Activated CD4-positive, CD25-positive, alpha-beta regulatory T cell (primary cell): ENCODE results near the gene CDK7.
"Not testable (repeated sequence)": the region's sequence is repeated elsewhere in the genome, so short reads cannot be mapped to it uniquely, and the experiment has no call there.

Experiments
- DNase-seq, 4 experiments: peaks; one replicate each; lab custom pipeline; 2025; lab: John Stamatoyannopoulos, UW

CDK7 gene

DNA sequence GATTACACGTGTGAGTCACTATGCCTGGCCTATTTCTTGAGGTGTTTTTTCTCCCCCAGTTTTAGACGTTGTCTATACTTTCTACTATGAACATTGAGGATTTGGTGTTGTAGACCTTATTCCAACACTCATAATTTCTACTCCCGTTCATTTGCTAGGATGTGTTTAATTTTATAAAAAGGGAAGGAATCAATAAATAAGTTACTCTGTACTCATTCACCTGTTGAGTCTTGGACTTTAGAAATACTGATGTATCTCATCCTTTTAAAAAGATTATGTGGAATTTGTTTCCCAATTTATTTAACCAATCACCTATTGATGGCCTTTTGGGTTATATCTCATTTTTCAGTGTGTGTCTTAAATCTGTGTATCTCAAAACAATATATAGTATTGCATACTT, 3.2 kb downstream of the CDK7 start:
- no peak for DNase-seq

DNA sequence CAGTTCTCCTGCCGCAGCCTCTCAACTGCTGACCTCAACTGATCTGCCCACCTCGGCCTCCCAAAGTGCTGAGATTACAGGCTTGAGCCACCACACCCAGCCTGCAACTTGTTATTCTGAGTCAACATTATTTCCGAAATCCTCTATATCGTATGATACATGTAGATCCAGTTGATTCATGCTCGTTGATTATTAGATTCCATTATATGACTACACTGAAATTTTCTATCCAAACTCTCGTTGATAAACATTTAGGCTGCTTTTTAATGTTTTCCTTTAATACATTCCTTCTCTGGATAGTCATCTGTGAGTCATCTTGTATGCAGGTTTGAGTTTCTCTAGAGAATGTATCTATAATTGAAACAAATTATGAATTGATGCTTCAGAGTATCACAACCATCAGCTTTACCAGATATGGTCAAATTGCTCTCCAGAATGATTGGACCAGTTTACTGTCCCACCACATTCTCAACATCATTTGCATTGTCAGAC, 4.1 kb downstream of the CDK7 start:
- no peak for DNase-seq

DNA sequence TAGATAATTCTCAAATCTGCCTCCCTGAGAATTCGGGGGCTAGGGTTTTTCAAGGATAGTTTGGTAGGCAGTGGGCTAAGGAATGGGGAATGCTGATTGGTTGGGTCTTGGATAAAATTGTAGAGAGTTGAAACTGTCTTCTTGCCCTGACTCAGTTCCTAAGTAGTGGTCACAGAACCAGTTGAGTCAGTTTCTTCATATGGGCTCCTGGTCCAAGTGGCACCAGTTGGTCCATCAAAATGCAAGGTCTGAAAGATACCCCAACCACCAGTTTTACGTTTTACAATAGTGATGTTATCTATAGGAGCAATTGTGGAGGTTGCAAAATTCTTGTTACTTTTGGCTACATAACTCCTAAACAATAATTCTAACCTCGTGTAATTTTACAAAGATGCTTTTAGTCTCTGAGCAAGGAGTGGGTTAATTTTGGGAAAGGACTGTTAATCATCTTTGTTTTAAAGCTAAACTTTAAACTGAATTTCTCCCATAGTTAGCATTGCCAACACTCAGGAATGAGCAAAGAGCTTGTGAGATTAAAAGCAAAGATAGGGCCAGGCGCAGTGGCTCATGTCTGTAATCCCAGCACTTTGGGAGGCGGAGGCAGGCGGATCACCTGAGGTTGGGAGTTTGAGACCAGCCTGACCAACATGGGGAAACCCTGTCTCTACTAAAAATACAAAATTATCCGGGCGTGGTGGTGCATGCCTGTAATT, 7.7 kb downstream of the CDK7 start:
- DNase-seq = no peak

DNA sequence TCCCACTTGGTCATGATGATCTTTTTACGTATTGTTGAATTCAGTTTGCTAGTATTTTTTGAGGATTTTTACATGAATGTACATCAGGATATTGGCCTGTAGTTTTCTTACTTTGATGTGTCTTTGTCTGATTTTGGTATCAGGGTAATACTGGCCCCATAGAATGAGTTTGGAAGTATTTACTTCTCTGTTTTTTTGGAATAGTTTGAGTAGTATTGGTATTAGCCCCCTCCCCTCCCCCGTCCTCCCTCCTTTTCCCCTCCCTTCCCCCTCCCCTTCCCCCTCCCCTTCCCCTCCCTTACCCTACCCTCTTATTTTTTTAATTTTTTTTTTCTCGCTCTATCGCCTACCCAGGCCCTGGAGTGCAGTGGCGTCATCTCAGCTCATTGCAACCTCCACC, 10.3 kb downstream of the CDK7 start:
- DNase-seq = no peak

DNA sequence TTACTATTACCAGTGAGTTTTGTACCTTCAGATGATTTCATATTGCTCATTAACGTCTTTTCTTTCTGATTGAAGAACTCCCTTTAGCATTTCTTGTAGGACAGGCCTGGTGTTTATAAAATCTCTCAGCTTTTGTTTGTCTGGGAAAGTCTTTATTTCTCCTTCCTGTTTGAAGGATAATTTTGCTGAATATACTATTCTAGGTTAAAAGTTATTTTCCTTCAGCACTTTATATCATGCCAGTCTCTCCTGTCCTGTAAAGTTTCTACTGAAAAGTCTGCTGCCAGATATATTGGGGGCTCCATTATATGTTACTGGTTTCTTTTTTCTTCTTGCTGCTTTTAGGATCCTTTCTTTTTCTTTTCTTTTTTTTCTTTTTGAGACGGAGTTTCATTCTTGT, 13.3 kb downstream of the CDK7 start:
- no peak for DNase-seq

DNA sequence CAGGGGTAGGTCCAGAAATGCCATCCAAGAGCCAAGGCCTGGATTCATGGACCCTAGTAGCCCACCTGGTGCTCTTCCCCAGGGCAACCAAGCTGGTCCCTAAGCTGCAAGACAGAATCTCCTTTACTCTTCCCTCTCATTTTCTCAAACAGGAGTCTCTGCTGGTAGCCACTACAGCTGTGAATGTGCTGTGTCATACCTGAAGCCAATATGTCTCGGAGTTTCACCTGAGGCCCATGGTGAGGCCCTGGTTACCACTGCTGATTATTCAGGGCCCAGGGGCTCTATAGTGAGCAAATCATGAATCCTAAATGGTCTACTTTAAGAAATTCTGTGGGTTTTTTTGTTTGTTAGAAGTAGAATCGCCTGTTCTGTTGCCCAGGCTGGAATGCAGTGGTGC, 15.9 kb downstream of the CDK7 start:
- DNase-seq = no peak

DNA sequence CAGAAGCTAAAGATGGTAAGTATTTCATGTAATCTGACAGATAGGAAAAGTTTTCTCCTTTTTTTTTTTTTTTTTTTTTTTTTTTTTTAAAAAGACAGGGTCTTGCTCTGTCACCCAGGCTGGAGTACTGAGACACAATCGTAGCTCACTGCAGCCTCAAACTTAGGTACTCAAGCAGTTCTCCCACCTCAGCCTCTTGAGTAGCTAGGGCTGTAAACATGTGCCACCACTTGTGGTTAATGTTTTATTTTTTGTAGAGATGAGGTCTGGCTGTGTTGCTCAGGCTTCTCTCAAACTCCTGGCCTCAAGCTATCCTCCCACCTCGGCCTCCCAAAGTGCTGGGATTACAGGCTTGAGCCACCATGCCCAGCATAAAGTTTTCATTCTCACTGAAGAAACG, 17.8 kb downstream of the CDK7 start:
- no peak for DNase-seq

DNA sequence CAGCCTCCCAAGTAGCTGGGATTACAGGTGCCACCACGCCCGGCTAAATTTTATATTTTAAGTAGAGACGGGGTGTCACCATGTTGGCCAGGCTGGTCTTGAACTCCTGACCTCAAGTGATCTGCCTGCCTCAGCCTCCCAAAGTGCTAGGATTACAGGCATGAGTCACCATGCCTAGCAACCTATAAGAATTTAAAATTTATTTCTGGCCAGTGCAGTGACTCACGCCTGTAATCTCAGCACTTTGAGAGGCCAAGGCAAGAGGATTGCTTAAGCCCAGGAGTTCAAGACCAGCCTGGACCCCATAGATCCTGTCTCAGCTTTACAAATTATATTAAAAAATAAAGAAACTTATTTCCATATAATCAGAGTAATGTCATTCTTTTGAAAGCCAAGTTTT, 21.3 kb downstream of the CDK7 start:
- not testable (repeated sequence) for DNase-seq

DNA sequence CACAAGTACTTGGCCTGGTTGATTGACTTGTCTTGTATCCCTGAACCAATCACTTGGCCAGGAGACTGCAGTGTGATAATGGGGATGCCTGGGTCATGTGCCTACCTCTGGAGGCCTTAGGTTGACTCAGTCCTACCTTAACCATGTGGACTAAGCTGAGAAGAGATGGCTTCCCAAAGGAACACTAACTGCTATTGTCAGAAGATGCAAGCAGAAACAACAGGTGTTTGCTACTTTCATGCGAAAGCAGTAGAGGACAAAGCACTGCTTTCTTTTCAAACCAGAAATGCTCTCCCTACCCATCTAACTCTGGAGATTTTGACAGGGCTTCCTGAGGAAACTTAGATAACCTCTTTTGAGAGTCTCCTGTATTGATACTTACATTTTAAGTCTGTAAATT, 22.9 kb downstream of the CDK7 start:
- no peak for DNase-seq

DNA sequence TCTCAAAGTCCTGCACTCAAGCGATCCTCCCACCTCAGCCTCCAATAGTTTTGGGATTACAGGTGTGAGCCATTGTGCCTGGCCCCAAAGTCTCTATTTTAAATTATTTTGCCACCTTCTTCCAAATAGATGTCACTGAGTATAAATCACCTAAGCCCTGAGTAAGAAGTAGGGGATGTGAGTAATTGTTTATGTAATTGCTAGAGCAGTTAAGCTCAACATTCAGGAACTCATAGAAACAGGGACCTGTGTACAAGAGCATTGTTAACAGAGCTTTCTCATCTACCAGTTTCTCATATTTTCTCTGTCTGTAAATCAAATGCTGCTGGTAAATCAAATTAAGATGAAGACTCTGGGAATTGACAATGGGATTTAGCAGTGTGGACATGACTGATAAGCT, 26.3 kb downstream of the CDK7 start:
- DNase-seq = no peak

DNA sequence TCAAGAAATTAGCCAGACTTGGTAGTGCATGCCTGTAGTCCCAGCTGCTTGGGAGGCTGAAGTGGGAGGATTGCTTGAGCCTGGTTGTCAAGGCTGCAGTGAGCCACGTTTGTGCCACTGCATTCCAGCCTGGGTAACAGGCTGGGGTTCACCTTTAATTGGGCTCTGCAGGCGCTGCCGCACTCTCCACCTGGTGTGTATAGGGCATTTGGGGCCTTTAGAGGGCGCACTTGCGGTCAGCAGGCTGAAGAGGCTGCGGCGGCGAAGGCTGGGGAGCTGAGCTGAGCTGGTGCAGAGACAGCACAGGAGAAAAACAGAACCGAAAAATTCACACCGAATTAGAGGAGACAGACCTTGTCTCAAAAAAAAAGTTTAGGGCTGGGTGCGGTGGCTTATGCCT, 31.2 kb downstream of the CDK7 start:
- no peak for DNase-seq

DNA sequence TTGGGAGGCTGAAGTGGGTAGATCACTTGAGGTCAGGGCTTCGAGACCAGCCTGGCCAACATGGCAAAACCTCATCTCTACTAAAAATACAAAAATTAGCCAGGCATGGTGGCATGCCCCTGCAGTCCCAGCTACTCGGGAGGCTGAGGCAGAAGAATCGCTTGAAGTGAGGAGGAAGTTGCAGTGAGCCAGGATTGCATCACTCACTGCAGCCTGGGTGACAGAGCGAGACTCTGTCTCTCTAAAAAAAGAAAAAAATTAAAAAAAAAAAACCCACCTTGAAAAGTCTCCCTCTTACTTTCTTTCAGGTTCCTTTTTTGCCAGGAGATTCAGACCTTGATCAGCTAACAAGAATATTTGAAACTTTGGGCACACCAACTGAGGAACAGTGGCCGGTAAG, 34.2 kb downstream of the CDK7 start:
- no peak for DNase-seq

DNA sequence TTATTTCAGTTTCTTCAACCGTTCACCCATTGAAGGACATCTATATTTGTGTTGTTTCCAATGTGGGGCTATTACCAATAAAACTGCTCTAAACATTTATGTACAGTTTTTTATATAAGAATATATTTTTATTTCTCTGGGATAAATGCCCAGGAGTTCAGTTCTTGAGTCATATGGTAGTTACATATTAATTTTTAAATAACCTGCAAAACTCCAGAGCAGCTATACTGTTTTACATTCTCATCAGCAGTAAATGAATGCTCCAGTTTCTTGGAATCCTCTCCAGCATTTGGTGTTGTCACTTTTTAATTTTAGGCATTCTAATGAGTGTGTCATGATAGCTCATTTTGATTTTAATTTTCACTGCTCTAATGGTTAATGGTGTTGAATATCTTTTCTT, 36.2 kb downstream of the CDK7 start:
- DNase-seq = no peak

DNA sequence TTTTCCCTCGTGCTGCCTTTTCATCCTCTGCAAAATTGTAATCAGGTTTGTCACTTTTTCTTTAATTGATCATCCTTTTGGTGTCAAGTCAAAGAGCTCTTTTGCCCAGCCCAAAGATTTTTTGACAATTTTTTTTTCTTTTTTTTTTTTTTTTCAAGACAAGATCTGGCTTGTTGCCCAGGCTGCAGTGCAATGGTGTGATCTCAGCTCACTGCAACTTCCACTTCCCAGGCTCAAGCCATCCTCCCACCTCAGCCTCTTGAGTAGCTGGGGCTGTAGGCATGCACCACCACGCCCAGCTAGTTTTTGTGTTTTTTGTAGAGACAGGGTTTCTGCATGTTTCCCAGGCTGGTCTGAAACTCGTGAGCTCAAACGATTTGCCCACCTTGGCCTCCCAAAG, 36.7 kb downstream of the CDK7 start:
- no peak for DNase-seq

DNA sequence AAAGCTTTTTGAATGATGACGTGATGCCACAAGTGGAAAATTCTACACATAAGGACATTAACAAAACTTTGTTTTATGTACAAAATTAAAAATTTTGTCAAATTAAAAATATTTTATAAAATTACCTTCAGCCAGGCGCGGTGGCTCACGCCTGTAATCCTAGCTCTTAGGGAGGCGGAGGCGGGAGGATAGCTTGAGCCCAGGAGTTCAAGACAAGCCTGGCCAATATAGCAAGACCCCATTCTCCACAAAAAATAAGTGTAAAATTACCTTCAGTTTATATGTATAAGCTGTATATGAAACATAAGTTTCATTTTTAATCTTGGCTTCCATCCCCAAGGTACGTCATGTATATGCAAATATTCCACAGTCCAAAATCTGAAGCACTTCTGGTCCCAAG, 40.9 kb downstream of the CDK7 start:
- DNase-seq = no peak

DNA sequence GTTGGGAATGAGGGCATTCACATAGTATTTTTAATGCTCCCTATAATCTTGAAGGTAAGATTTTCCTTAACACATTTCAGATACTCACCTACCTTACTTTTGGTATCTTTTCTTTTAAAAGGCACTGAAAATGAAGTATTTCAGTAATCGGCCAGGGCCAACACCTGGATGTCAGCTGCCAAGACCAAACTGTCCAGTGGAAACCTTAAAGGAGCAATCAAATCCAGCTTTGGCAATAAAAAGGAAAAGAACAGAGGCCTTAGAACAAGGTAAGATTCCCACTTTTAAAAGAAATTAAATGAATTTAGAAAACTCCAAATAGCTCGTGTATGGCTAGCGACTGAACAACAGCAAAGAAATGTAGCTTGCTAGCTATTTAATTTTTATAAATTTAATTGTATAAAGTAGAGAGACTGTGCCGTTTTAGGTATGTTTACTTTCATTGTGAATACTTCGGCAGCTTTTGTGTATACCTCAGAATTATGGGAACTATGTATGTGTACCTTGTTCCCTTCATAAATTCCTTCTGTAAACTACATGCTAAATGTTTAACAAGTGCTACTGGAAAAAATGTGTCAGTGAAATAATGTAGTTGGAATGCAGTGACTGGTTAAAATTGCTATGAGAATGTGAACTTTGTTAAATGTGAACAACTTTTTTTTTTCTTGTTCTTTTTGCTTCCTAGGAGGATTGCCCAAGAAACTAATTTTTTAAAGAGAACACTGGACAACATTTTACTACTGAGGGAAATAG, 41.9 kb downstream of the CDK7 start:
- no peak for DNase-seq

DNA sequence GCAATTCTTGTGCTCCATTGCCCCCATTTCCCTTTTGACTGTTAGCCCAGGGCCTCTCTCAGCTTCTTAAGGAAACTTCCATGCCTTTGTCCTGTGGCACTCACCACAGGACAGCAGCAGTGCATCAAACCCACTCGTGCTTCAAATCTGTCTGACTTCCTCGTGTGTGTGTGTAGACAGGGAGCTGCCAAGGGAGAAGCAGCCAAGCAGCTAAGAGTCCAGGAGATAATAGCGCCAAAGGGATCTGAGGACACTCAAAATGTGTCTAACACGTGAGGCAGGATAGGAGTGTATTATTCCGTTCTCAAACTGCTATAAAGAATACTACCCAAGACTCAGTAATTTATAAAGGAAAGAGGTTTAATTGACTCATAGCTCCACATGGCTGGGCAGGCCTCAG, 44.8 kb downstream of the CDK7 start:
- no peak for DNase-seq

DNA sequence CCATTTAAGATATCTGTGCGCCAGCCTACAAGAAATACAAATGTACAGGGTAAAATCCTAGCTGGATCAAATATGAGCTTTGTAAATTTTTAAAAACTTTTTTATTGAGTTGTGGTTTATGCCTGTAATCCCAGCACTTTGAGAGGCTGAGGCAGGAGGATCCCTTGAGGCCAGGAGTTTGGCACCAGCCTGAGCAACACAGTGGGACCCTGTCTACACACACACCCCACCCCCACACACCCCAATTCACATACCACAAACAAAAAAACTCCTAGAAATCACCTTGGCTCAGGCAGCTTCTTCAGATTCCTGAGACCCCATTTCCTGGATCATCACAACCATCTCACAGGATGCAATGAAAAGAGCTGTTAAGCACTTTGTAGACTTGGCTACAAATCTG, 46.4 kb downstream of the CDK7 start:
- DNase-seq = no peak

DNA sequence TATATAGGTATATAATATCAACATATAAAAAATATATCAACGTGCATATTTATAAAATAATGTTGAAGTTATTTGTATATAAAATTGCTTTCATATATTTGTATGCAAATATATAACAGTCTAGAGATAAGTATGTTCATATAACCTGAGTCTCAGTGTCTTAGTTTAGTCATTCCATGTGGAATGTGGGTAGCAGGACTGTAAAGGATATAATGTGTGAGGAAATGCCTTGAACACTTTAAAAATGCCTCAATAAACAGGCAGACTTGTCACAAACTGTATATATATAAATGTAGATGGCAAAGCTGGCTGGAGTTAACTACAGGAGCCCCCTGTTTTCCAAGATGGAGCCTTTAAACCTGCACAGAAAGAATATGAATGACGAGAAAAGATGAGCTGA, 49.5 kb downstream of the CDK7 start:
- DNase-seq = no peak

DNA sequence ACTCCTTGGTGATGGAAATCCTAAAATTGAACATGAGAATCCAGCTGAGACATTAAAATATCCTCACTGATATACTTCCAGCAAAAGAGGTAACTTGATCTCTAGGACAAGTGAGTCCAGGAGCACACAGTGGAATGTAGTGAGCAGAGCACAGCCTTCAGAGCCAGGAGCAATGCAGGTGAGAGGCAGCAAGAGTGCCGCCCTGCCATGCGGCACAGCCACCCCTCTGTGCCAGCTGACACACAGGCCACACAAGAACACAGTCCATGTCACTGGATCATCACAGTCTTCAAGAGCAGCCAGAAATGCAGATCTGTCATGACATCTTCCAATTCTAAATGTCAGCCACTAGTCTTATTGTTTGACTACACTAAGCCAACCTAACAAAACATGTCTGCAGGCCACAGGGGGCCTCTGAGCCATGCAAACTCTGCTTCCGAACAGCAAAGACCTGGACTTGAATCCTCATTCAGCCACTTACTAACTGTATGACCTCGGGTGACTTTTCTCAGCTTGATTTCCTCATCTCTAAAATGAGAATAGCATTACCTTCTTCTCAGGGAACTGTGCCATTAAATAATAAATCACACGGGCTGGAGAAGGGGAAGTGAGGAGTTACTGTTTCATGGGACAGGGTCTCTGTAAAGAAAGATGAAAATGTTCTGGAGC, 50.9 kb downstream of the CDK7 start:
- no peak for DNase-seq

DNA sequence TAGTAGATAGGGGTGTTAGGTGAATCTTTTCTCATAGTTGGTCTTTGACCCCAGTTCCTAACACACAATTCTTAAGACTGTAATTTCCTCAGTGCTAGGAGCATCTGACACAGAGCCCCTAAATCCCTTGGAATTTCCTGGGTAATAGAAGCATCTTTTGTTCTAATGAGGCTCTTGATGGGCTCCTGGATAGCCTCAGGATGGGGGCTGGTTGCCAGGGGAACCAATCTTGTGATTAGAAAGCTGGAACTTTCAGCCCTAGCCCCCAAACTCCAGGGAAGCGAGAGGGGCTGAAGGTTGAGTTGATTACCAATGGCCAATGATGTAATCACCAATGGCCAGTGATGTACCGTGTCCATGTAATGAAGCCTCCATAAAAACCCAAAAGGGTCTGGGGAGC, 53.4 kb downstream of the CDK7 start:
- no peak for DNase-seq

DNA sequence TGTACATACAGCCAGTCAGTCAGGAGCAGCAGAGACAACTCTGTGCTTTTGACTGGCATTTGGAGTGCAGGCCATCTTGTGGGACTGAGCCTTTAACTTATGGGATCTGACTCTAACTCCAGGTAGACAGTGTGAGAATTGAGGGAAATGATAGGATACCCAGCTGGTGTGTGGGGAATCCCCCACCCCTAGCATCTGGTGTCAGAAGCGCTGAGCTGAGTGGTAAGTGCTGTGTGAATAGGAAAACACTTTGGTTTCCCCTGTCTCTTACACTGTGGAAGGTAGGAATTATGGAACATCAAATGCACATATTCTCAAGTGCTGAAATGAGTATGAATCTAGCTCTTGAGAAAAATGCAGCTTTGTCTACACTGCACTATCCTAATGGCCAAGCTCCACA, 54.0 kb downstream of the CDK7 start:
- DNase-seq = no peak

DNA sequence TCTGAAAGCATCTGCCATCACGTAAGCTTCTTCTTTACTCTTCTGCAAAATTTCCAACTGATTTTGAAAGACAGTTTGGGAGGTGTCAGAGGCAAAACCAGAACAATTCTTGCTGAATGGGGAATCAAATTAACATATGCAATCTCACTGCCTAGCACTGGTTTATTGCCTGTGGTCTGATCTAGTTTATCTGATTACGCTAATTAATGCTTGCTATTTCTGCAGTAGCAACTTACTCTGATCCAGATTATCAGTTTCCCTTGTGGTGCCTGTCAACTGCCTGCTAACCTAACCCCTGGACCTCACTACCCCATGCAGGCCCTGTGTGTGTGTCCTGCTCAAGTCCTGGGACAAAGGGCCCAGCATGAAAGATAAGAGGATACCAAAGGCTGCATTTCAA, 57.6 kb downstream of the CDK7 start:
- DNase-seq = no peak
